Chondrocyte (in vitro differentiated cells): ENCODE measurements around the gene PSAT1. TPM values are rescaled to one million over a fixed set of nuclear protein-coding genes. Genes with fewer than 3 reads are reported as not detected.

ENCODE experiments used
- DNase-seq: peaks from one replicate; pipeline ENCODE4 v3.0.0; 2021; ENCODE audit warnings: mixed read lengths, low spot score
- H3K27ac Mint-ChIP-seq: one replicate; pipeline ENCODE4 v1.8.0; 2021; ENCODE audit warnings: mild to moderate bottlenecking, moderate library complexity, mixed read lengths; ENCODE audit not compliant: unreplicated experiment
- H3K27me3 Mint-ChIP-seq: 2 replicates; pipeline ENCODE4 v1.8.0; 2021; ENCODE audit warnings: low read depth, mixed read lengths
- H3K36me3 Mint-ChIP-seq: 2 replicates; pipeline ENCODE4 v1.8.0; 2021; ENCODE audit warnings: low read depth, mixed read lengths
- H3K4me1 Mint-ChIP-seq: 2 replicates; pipeline ENCODE4 v1.8.0; 2021; ENCODE audit warnings: low read depth, mild to moderate bottlenecking, mixed read lengths
- H3K4me3 Mint-ChIP-seq: one replicate; pipeline ENCODE4 v1.8.0; 2021; ENCODE audit warnings: mild to moderate bottlenecking, moderate library complexity, mixed read lengths; ENCODE audit not compliant: unreplicated experiment
- H3K9me3 Mint-ChIP-seq: 2 replicates; pipeline ENCODE4 v1.8.0; 2021; ENCODE audit warnings: low read depth, mixed read lengths
- total RNA-seq: library from RNA; stranded (reverse); gene quantifications from 3 replicates; pipeline ENCODE4 v1.2.1, GENCODE V29; 2021
- TF ChIP-seq, protein P1 (sequence below): fragments of 200-600 bp; sonication (generic); IDR thresholded peaks from 2 replicates; pipeline ENCODE4 v1.5.0; 2021; ENCODE audit warnings: antibody characterized with exemption, mild to moderate bottlenecking, moderate library complexity

The PSAT1 gene
- total RNA-seq, 1 donor from 2014 or later, result 299 TPM

DNA sequence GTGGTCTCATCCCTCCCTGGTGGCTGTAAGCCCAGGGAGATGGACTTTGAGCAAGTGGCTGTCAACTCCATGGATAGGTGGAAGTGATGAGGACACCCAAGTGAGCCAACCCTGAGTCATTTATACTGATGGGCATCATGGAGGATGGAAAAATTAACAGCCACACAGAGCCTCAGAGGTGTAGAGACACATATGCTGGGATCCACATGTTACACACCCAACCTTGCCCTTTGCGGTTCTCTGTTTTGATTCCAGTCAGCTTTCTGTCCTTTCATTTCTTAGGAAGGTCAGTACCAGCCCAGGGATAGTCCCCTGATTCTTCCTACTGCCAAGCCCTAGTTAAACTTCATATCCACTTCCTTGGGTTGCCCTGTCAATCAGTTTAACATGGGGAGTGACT, 51.9 kb downstream of the PSAT1 start:
- no peaks in the 10 kb centered on the region for H3K4me1 Mint-ChIP-seq
- no peak for DNase-seq
- no peak overlapping the region for H3K4me3 Mint-ChIP-seq
- peaks cover 9% of the 10 kb centered on the region for H3K9me3 Mint-ChIP-seq
- TF ChIP-seq, protein P1, sequence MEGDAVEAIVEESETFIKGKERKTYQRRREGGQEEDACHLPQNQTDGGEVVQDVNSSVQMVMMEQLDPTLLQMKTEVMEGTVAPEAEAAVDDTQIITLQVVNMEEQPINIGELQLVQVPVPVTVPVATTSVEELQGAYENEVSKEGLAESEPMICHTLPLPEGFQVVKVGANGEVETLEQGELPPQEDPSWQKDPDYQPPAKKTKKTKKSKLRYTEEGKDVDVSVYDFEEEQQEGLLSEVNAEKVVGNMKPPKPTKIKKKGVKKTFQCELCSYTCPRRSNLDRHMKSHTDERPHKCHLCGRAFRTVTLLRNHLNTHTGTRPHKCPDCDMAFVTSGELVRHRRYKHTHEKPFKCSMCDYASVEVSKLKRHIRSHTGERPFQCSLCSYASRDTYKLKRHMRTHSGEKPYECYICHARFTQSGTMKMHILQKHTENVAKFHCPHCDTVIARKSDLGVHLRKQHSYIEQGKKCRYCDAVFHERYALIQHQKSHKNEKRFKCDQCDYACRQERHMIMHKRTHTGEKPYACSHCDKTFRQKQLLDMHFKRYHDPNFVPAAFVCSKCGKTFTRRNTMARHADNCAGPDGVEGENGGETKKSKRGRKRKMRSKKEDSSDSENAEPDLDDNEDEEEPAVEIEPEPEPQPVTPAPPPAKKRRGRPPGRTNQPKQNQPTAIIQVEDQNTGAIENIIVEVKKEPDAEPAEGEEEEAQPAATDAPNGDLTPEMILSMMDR, result no peak
- no peak overlapping the region for H3K27ac Mint-ChIP-seq
- H3K36me3 Mint-ChIP-seq, result peaks cover 2% of the 10 kb centered on the region
- H3K27me3 Mint-ChIP-seq, result no peaks in the 10 kb centered on the region

DNA sequence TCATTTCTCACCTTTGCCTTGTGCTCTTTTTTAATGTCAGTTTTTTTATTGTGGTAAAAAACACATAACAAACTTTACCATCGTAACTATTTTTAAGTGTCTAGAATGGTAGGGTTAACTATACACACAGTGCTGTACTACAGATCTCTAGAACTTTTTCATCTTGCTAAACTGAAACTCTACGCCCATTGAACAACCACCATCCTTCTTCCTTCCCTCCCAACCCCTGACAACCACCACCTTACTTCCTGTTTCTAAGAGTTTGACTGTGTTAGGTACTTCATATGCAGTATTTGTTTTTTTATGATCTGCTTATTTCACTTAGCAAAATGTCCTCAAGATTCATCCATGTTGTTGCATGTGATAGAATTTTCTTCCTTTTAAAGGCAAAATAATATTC, 54.9 kb downstream of the PSAT1 start:
- no peak for DNase-seq
- Mint-ChIP-seq H3K9me3 (peaks cover 6% of the 10 kb centered on the region), H3K4me1 (no peaks in the 10 kb centered on the region), H3K27ac (no peak overlapping the region), H3K4me3 (no peak overlapping the region), H3K27me3 (no peaks in the 10 kb centered on the region), H3K36me3 (peaks cover 2% of the 10 kb centered on the region)
- TF ChIP-seq, protein P1, result no peak

DNA sequence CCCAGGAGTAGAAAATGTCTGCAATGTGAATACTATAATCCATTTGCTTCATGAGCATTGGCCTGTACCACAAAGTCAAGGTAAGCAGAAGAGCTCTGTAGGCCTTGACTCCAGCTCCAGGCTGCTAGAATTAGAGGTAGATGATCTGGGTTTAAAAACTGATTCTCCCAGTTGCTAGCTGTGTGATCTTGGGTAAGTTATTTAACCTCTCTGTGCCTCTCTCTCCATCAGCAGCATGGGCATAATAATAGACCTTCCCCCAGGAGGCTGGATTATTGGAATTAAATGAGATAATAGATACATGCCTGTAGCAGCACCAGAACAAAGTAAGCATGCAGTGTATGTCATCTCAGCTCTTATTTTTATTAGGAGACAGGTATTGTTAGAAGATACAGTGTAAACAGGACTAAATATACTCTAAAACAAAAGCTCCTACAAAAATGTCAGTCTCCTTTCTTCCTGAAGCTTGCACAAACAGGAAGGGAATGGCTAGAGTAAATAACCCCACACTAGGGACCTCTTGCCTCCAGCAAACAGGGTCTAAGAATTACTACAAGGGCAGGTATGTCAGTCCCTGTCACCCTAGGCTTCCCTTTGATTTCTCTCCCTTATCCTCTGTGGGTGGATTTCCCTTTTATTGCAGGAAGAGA, 57.5 kb downstream of the PSAT1 start:
- H3K27me3 Mint-ChIP-seq, result no peaks in the 10 kb centered on the region
- no peaks in the 10 kb centered on the region for H3K4me1 Mint-ChIP-seq
- H3K27ac Mint-ChIP-seq, result no peak overlapping the region
- H3K4me3 Mint-ChIP-seq, result no peak overlapping the region
- H3K9me3 Mint-ChIP-seq, result peaks cover 6% of the 10 kb centered on the region
- peaks cover 1% of the 10 kb centered on the region for H3K36me3 Mint-ChIP-seq
- no peak for DNase-seq
- TF ChIP-seq, protein P1, result no peak

DNA sequence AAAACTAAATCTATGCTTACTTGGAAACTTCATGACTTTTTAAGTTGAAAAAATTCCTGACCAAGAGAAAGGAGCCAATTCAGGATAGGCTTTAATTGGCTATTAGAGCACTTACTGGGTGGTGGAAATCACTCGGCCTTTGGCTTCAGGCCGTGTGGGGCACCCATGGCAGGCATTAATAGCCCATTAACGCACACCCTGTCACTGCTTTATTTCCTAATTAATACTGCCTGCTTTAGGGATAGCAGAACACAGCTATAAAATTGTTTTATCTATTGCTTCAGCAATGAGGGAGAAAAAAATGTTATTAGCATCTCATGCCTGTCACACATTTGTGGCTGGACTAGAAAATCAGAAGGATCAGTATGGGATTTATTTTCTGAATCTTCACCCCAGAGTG, 58.1 kb downstream of the PSAT1 start:
- H3K36me3 Mint-ChIP-seq, result peaks cover 1% of the 10 kb centered on the region
- TF ChIP-seq, protein P1, result no peak
- H3K27me3 Mint-ChIP-seq, result no peaks in the 10 kb centered on the region
- H3K9me3 Mint-ChIP-seq, result peaks cover 6% of the 10 kb centered on the region
- no peak for DNase-seq
- no peak overlapping the region for H3K4me3 Mint-ChIP-seq
- H3K4me1 Mint-ChIP-seq, result no peaks in the 10 kb centered on the region
- no peak overlapping the region for H3K27ac Mint-ChIP-seq

DNA sequence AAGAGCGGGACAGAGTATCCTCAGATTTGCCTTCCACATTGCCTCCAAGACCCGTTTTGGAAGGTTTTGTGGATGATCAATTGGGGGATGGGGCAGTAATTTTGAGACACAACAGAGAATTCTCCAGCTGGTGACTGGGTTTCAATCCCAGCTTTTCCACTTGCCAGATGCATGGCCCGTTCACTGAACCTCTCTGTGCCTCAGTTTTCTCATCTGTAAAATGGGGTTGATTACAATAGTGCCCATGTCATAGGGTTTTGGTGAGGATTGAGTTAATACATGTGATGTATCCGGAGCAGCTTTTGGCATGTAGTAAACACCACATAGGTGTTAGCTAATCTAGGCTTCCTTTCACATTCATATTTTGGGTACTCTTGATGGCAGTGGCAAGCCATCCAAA, 59.7 kb downstream of the PSAT1 start:
- H3K4me1 Mint-ChIP-seq, result no peaks in the 10 kb centered on the region
- H3K4me3 Mint-ChIP-seq, result no peak overlapping the region
- H3K9me3 Mint-ChIP-seq, result peaks cover 6% of the 10 kb centered on the region
- H3K27ac Mint-ChIP-seq, result no peak overlapping the region
- TF ChIP-seq, protein P1, result no peak
- DNase-seq, result no peak
- H3K27me3 Mint-ChIP-seq, result no peaks in the 10 kb centered on the region
- H3K36me3 Mint-ChIP-seq, result peaks cover 3% of the 10 kb centered on the region
